Stimulated activated CD4-positive, alpha-beta T cell treated with anti-CD3 and anti-CD28 coated beads, Interleukin-15, amount 100 ng/mL, for 24 hours (primary cell): Measurements from ENCODE around the gene ADAM10.

ENCODE experiments used
- DNase-seq: peaks from one replicate; pipeline ENCODE4 v3.0.0-alpha.2; 2020

Gene ADAM10

GRCh38 chr15:58569455-58569854, 180.1 kb downstream of the ADAM10 start:
- DNase-seq, result no peak

GRCh38 chr15:58568157-58568571, 181.3 kb downstream of the ADAM10 start:
- no peak for DNase-seq

GRCh38 chr15:58566029-58566428, 183.5 kb downstream of the ADAM10 start:
- no peak for DNase-seq

GRCh38 chr15:58565619-58566018, 183.9 kb downstream of the ADAM10 start:
- DNase-seq, result no peak

- DNase-seq, result no peak
Observed at GRCh38 chr15:58564981-58565380, 184.5 kb downstream of the ADAM10 start.

GRCh38 chr15:58562135-58562534, 187.4 kb downstream of the ADAM10 start:
- DNase-seq, result no peak

- DNase-seq, result no peak
Observed at GRCh38 chr15:58561321-58561720, 188.2 kb downstream of the ADAM10 start.

- no peak for DNase-seq
Observed at GRCh38 chr15:58559904-58560588, 189.5 kb downstream of the ADAM10 start.

- no peak for DNase-seq
Observed at GRCh38 chr15:58558777-58559176, 190.7 kb downstream of the ADAM10 start.

GRCh38 chr15:58556541-58556940, 193.0 kb downstream of the ADAM10 start:
- DNase-seq, result no peak

GRCh38 chr15:58556028-58556361, 193.5 kb downstream of the ADAM10 start:
- DNase-seq, result no peak

GRCh38 chr15:58555162-58556027, 194.1 kb downstream of the ADAM10 start:
- DNase-seq, result no peak

GRCh38 chr15:58554758-58555157, 194.7 kb downstream of the ADAM10 start:
- no peak for DNase-seq

GRCh38 chr15:58553365-58553918, 196.1 kb downstream of the ADAM10 start:
- no peak for DNase-seq

- DNase-seq, result no peak
Observed at GRCh38 chr15:58552505-58553364, 196.8 kb downstream of the ADAM10 start.

GRCh38 chr15:58551764-58552504, 197.6 kb downstream of the ADAM10 start:
- DNase-seq, result no peak

GRCh38 chr15:58551084-58551763, 198.3 kb downstream of the ADAM10 start:
- DNase-seq, result peak; percentile 20

GRCh38 chr15:58549785-58550074, 199.8 kb downstream of the ADAM10 start:
- DNase-seq, result no peak

GRCh38 chr15:58549013-58549784, 200.3 kb downstream of the ADAM10 start:
- DNase-seq, result no peak

- DNase-seq, result no peak
Observed at GRCh38 chr15:58548308-58549012, 201.0 kb downstream of the ADAM10 start.
